CD1c-positive myeloid dendritic cell (primary cell): ENCODE measurements around the gene CPXM2.

Experiments used
- DNase-seq: peaks from one replicate; pipeline ENCODE4 v3.0.0-alpha.2; 2016; ENCODE audit errors: extremely low spot score

Gene CPXM2

DNA sequence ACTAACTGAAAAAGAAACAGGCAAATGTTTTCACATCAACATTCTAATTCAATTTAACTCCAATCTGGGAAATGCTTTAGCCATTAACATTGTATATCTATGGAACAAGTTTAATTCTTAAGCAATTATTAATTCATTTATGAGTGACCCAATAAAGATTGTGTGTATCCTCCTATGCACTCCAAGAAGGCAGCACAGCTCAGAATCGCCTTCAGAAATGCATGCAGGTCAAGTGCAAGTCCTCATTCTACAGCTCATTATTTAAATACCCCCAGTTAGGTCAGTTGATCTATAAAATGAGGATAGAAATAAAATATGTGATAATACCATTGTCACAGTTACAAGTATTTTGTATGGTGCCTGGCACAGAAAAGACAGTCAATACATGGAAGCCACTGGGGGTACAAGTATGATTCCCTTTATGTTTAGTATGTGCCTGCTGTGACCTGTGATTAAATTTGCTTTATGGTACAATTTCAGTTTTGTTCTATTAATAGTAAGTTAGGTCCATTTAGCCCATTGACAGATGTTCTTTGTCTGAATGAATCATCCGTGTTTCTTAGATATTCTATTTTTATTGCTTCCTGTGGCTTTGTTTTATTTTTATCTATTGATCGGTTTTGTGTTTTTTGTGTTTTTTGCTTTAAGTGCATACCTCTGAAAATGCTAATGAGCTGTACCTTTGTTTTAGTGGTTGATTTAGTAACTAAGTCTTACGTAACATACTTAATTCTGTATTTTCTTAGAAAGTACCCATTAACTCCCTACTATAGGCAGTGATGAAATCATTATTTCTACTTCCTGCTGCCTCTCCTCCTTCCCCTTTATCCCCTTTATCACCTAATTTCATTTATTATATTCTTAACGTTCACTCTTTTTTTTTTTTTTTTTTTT lies 42.8 kb downstream of the CPXM2 start:
- DNase-seq: no peak

DNA sequence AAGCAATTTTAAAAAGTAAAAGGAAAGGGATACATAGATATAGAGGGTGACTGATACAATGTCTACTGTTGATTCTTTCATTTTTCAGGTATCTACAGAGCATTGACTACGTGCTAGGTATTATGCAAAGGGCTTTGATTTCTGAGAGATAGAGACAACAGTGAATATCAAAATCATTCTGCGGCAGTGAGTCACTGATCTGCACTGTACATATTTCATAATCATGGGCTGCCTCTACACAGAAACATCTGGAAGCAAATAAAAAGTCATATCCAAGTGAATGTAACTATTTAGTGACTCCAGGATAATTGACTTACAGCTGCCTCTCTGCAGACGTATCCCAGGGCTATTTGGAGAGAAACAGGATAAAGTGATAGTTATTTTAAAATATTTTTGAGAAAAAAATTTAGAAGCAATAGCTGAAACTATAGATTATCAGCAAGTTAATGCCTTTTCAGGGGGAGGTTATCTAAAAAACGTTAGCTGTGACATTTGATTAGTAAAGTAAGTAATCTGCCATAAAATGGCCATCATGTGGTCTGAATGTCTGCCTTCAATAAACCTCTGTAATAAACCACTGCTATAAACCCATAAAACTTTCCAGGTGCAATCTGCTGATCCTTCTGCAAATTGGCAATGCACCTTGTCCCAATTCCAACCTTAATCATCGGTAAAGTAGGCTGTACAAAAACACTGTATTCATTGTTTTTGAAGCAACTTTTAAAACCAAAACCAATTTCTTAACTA lies 43.7 kb downstream of the CPXM2 start:
- DNase-seq: no peak

DNA sequence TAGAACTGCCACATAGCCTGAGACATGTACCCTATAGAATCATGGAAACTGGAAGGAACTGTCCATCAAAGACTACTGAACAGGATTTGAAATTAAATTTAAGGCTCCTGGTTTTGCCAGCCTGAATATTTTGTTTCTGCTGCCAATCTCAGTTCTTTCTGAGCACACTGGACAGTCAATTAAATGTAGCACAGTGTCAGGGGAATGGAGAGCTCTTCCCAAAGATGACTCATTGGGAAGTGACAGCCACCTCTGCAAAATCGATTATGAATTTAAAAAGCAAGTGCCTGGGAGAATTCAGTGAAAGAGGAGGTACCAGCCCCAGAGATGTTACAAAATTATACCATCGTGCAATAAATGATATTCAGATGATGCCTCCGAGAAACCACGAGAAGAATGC lies 47.8 kb downstream of the CPXM2 start:
- DNase-seq: no peak

- no peak for DNase-seq
Measured at GRCh38 chr10:123842692-123843385, 48.8 kb downstream of the CPXM2 start.

GRCh38 chr10:123841560-123841959 lies 50.0 kb downstream of the CPXM2 start:
- no peak for DNase-seq

- no peak for DNase-seq
Measured at GRCh38 chr10:123841115-123841514, 50.5 kb downstream of the CPXM2 start.

GRCh38 chr10:123840714-123841113 lies 50.9 kb downstream of the CPXM2 start:
- DNase-seq: no peak

GRCh38 chr10:123838596-123839310 lies 52.9 kb downstream of the CPXM2 start:
- DNase-seq: no peak

DNA sequence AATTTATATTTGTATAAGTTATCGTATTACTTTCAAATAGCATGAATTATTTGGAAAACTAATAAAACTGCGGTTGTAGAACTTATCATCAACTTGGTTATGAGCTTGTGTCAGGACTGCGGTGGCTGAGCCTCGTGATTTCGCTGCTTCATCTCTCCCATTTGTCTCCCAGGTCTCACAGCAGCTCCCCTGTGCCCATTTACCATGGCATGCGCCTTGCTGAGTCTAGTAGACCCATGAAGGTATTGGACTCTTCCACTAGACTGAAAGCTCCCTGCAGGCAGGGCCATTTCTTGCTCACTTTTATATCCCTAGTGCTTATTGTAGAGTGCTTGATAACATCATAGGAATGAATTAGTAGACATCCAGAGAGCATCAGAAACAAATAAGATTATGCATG lies 53.9 kb downstream of the CPXM2 start:
- DNase-seq: no peak

DNA sequence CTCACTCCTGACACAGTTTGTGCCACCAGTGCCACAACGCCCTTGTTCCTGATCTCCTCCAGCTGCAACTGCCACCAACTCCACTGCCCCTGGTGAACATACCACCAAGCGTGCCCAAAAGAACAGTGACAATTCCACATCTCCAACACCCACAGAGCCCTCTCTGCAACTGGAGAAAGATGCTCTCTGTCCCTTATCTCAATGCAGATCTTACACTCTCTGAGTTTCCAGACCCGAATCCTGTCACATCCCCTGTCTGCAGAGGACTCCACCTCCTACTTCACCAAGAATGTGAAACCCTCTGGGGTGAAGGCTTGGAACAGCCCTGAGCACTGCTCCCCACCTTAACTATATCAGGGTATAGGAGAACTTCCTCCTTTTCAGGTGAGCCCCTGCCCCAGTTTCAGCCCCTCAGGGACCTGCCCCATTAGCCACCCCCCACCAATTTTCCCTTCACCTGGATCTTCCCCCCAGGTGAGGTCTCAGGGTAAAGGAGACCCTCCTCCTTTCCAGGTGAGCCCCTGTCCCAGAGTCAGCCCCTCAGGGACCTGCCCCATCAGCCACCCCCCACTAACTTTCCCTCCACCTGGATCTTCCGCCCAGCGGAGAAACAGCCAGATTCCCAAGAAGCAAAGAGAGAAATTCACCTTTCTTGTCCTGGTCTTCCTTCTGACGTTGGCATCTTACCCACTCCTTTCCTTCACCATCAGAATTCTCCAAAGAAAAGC lies 55.0 kb downstream of the CPXM2 start:
- no peak for DNase-seq

GRCh38 chr10:123835575-123835974 lies 56.0 kb downstream of the CPXM2 start:
- DNase-seq: no peak

- no peak for DNase-seq
Measured at GRCh38 chr10:123833170-123833850, 58.3 kb downstream of the CPXM2 start.

DNA sequence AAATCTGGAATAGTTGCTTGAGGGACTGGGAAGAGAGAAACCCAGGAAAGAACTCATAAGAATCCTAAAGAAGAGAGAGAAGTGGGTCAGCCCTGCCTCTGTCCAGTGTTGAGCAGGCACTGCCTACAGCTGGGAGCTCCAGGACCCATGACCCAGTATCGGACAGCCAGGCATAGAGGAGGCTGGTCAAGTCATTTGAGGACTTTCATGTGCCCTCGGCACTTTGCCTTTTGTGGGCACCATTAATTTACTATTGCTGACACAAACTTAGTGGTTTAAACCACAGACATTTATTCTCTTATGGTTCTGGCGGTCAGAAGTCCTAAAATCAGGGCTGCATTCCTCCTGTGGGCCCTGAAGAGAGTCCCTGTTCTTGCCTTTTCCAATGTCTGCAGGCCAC lies 60.3 kb downstream of the CPXM2 start:
- no peak for DNase-seq

DNA sequence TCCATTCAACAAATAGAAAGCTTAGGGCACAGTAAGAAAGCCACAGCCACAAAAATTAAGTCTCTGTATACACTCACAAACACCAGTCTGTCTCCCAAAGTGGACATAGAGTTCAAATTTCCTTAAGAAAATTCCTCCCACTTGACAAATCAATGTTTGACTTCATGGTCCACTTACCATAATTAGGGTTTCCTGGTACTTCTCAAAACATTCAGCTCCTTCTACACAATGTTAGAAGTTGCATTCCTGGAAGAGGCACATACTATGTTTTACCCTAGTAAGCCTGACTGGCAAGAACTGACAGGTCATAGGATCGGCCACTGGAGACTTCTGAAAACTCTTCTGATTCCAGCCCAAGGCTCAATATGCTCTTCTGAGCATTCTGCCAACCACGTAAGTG lies 70.5 kb downstream of the CPXM2 start:
- no peak for DNase-seq

- no peak for DNase-seq
Measured at GRCh38 chr10:123809632-123810031, 82.0 kb downstream of the CPXM2 start.

DNA sequence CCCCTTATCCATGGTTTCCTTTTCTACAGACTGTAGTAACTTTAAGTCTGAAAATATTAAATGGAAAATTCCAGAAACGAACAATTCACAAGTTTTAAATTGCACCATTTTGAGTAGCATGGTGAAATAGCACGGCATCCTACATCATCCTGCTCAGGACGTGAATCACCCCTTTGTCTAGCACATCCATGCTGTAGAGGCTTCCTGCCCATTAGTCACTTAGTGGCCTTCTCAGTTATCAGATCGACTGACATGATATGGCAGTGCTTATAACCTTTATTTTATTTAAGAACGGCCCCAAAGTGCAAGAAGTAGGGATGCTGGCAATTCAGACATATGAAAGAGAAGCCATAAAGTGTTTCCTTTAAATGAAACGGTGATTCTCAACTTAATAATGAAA lies 82.7 kb downstream of the CPXM2 start:
- DNase-seq: no peak

DNA sequence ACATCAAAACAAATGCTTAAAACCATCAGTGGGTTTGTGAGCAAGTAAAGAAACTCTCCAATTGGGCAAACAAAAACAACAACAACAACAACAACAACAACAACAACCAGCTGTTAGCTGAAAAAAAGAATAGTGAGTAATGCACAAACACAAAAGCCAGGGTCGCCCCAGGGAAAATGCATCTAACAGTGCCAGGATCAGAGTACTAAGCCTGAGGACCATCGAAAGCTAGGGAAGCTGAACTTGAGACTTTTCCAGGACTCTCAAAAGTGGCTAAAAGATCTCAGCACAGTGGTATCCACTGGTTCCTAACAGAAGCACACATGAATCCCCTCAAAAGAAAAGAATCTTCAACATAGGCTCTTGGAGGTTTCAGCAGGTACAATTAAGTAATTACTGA lies 83.3 kb downstream of the CPXM2 start:
- DNase-seq: no peak

DNA sequence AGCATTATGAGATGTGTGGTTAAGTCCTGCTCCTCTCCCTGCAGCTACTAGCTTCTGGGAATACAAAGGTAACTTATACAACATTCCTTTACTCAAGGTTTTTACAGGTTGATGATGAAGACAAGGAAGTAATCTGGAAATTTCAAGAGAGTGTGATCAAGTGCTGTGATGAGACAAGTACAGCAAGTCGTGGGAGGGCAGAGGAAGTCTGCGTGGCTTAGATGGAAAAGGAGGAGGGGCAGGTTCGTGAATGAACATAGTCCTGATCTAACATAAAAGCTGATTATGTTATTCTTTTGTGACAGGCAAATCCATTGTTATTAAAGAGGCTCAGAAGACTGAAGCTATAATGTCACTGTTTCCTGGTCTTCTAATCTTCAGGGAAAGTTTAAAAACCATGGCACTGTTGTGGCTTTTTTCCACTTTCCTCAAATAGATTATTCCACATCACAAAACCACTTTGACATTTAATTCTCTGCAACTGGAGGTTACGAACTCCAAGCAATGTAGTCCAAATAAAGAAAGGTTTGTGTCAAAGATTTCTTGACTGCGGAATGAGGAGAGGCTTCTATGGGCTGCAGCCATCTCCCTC lies 84.1 kb downstream of the CPXM2 start:
- DNase-seq: no peak

- DNase-seq: no peak
Measured at GRCh38 chr10:123804716-123805115, 86.9 kb downstream of the CPXM2 start.

GRCh38 chr10:123800821-123801220 lies 90.8 kb downstream of the CPXM2 start:
- no peak for DNase-seq
